HepG2 (cell line): ENCODE measurements around the gene CDK2AP2. TPM values are rescaled to one million over a fixed set of nuclear protein-coding genes. Genes with fewer than 3 reads are reported as not detected.

Experiments
- ARHGAP35 ChIP-seq: sonication (generic); formaldehyde crosslinking; IDR thresholded peaks from 2 replicates; pipeline ENCODE4 v1.9.0; 2022; ENCODE audit warnings: mild to moderate bottlenecking, inconsistent platforms, moderate library complexity, missing genetic modification reagents, borderline replicate concordance
- CREB3 ChIP-seq: sonication (generic); formaldehyde crosslinking; IDR thresholded peaks from 2 replicates; pipeline ENCODE4 v1.5.0; 2020; ENCODE audit warnings: missing genetic modification reagents
- DDIT3 ChIP-seq: sonication (generic); formaldehyde crosslinking; IDR thresholded peaks from 2 replicates; pipeline ENCODE4 v1.4.0; 2020; ENCODE audit warnings: mild to moderate bottlenecking, missing genetic modification reagents
- ELF3 ChIP-seq: IDR thresholded peaks from 2 replicates; pipeline ENCODE4 v1.6.1; 2016; ENCODE audit warnings: missing genetic modification reagents, missing compliant biosample characterization
- ETS1 ChIP-seq: sonication (generic); formaldehyde crosslinking; IDR thresholded peaks from 2 replicates; pipeline ENCODE4 v1.4.0; 2020; ENCODE audit warnings: missing genetic modification reagents
- KDM6A ChIP-seq: IDR thresholded peaks from 2 replicates; pipeline ENCODE4 v1.6.1; 2016; ENCODE audit warnings: low read depth
- KLF11 ChIP-seq: IDR thresholded peaks from 2 replicates; pipeline ENCODE4 v1.6.1; 2016; ENCODE audit warnings: missing compliant biosample characterization
- KLF12 ChIP-seq: sonication (generic); formaldehyde crosslinking; IDR thresholded peaks from 2 replicates; pipeline ENCODE4 v1.4.0; 2020; ENCODE audit warnings: missing genetic modification reagents, borderline replicate concordance
- PBX2 ChIP-seq: IDR thresholded peaks from 2 replicates; pipeline ENCODE4 v1.6.1; 2016; ENCODE audit warnings: control low read depth
- RFX3 ChIP-seq: IDR thresholded peaks from 2 replicates; pipeline ENCODE4 v1.6.1; 2016; ENCODE audit warnings: missing biosample characterization, missing genetic modification reagents
- SNAPC2 ChIP-seq: sonication (generic); formaldehyde crosslinking; IDR thresholded peaks from 2 replicates; pipeline ENCODE4 v1.8.1; 2022; ENCODE audit warnings: mild to moderate bottlenecking, missing genetic modification reagents
- SUZ12 ChIP-seq: fragments of 150-350 bp; IDR thresholded peaks from 2 replicates; pipeline ENCODE4 v1.6.1; 2014; ENCODE audit warnings: low read depth, low read length
- TBP ChIP-seq: sonication (generic); formaldehyde crosslinking; IDR thresholded peaks from 2 replicates; pipeline ENCODE4 v1.5.0; 2020; ENCODE audit warnings: missing genetic modification reagents
- THYN1 ChIP-seq: sonication (generic); formaldehyde crosslinking; IDR thresholded peaks from 2 replicates; pipeline ENCODE4 v1.8.1; 2023; ENCODE audit warnings: low read depth, mild to moderate bottlenecking, moderate library complexity, missing genetic modification reagents, borderline replicate concordance
- ZFP91 ChIP-seq: sonication (generic); formaldehyde crosslinking; IDR thresholded peaks from 2 replicates; pipeline ENCODE4 v1.9.0; 2022; ENCODE audit warnings: missing genetic modification reagents, mild to moderate bottlenecking, borderline replicate concordance
- ZNF382 ChIP-seq: sonication (generic); formaldehyde crosslinking; IDR thresholded peaks from 2 replicates; pipeline ENCODE4 v1.5.0; 2020; ENCODE audit warnings: missing genetic modification reagents, mild to moderate bottlenecking, borderline replicate concordance
- ZNF83 ChIP-seq: sonication (generic); formaldehyde crosslinking; IDR thresholded peaks from 2 replicates; pipeline ENCODE4 v1.4.0; 2020; ENCODE audit warnings: missing genetic modification reagents, mild to moderate bottlenecking, borderline replicate concordance
- polyA plus RNA-seq, 8 experiments: library from polyadenylated mRNA; depleted of rRNA in 3 of 8; stranded (reverse) in 7 of 8; unstranded in 1 of 8; fragments of >200 nt; fragmentation: Illumina TruSeq in 4 of 8; extraction: Trizol in 4 of 8; gene quantifications; 2 replicates each; pipeline versions ENCODE4 v1.2.1 to v1.2.3, GENCODE V29; 2011 to 2016; ENCODE audit warnings: low read depth in 4 of 8, missing spikeins in 1 of 8, mixed read lengths in 1 of 8; ENCODE audit not compliant: insufficient read depth in 1 of 8
- total RNA-seq, 5 experiments: library from RNA; depleted of rRNA; stranded (reverse); fragments of >200 nt; fragmentation: Illumina TruSeq; extraction: Trizol; gene quantifications; 2 replicates each; pipeline ENCODE4 v1.2.3, GENCODE V29; 2016; ENCODE audit warnings: low read depth in 1 of 5
- TF ChIP-seq, protein P1 (sequence below): sonication (generic); formaldehyde crosslinking; IDR thresholded peaks from 2 replicates; pipeline ENCODE4 v1.8.0; 2023; ENCODE audit warnings: mild to moderate bottlenecking, missing genetic modification reagents
- TF ChIP-seq, protein P2 (sequence below): IDR thresholded peaks from 2 replicates; pipeline ENCODE4 v1.6.1; 2012; ENCODE audit warnings: inconsistent platforms
- TF ChIP-seq, protein P3 (sequence below): sonication (generic); formaldehyde crosslinking; IDR thresholded peaks from 2 replicates; pipeline ENCODE4 v1.5.0; 2020; ENCODE audit warnings: mild to moderate bottlenecking, missing genetic modification reagents, moderate library complexity

Gene CDK2AP2
- total and polyA plus RNA-seq, 2 of the 13 experiments (the other 11 are each of a cell fraction or from before 2014, with no cell fraction given): 15.0 to 23.2 TPM

- TF ChIP-seq ETS1 (CRISPR knock-in tag) (0 out of 2 replicates have a peak, but pooled peaks have one; percentile 46), CREB3 (CRISPR knock-in tag) (no peak), KLF11 (CRISPR knock-in tag) (no peak), KLF12 (CRISPR knock-in tag) (0 out of 2 replicates have a peak, but pooled peaks have one; percentile 71), RFX3 (CRISPR knock-in tag) (no peak), ELF3 (CRISPR knock-in tag) (0 out of 2 replicates have a peak, but pooled peaks have one; percentile 13), THYN1 (CRISPR knock-in tag) (no peak), KDM6A (no peak), DDIT3 (CRISPR knock-in tag) (no peak), SUZ12 (no peak), ZNF382 (CRISPR knock-in tag) (no peak), ZNF83 (CRISPR knock-in tag) (no peak), ARHGAP35 (CRISPR knock-in tag) (no peak), PBX2 (peak; percentile 92), TBP (CRISPR knock-in tag) (no peak), SNAPC2 (CRISPR knock-in tag) (0 out of 2 replicates have a peak, but pooled peaks have one; percentile 8), ZFP91 (CRISPR knock-in tag) (peak; percentile 65; the same call in 1 of the 2 replicates)
- TF ChIP-seq, protein P1, sequence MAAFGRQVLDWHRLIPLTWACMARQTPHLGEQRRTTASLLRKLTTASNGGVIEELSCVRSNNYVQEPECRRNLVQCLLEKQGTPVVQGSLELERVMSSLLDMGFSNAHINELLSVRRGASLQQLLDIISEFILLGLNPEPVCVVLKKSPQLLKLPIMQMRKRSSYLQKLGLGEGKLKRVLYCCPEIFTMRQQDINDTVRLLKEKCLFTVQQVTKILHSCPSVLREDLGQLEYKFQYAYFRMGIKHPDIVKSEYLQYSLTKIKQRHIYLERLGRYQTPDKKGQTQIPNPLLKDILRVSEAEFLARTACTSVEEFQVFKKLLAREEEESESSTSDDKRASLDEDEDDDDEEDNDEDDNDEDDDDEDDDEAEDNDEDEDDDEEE (CRISPR knock-in tag): peak; percentile 88; the same call in 1 of the 2 replicates
- TF ChIP-seq, protein P2, sequence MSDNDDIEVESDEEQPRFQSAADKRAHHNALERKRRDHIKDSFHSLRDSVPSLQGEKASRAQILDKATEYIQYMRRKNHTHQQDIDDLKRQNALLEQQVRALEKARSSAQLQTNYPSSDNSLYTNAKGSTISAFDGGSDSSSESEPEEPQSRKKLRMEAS: peak; percentile 43; the same call in 1 of the 2 replicates
- TF ChIP-seq, protein P3, sequence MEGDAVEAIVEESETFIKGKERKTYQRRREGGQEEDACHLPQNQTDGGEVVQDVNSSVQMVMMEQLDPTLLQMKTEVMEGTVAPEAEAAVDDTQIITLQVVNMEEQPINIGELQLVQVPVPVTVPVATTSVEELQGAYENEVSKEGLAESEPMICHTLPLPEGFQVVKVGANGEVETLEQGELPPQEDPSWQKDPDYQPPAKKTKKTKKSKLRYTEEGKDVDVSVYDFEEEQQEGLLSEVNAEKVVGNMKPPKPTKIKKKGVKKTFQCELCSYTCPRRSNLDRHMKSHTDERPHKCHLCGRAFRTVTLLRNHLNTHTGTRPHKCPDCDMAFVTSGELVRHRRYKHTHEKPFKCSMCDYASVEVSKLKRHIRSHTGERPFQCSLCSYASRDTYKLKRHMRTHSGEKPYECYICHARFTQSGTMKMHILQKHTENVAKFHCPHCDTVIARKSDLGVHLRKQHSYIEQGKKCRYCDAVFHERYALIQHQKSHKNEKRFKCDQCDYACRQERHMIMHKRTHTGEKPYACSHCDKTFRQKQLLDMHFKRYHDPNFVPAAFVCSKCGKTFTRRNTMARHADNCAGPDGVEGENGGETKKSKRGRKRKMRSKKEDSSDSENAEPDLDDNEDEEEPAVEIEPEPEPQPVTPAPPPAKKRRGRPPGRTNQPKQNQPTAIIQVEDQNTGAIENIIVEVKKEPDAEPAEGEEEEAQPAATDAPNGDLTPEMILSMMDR (CRISPR knock-in tag): peak; percentile 24; the same call in 1 of the 2 replicates
Measured at GRCh38 chr11:67507864-67508485, at the start of gene CDK2AP2 (continued).
